ENCODE data around the gene SND1.

- TF ChIP-seq RAD21 (IDR thresholded peaks at IDR 0.05): no peak
- TF ChIP-seq CTCF (IDR thresholded peaks at IDR 0.05; ENCODE audit: low read depth, low read length, missing input control): no peak
- TF ChIP-seq MAX (IDR thresholded peaks at IDR 0.05): no peak
- TF ChIP-seq EGR1 (IDR thresholded peaks at IDR 0.05; ENCODE audit: low read depth in 2 of 2): no peak
- no peak for TF ChIP-seq TAF1 (conservative IDR thresholded peaks at IDR 0.05)
- no peak for TF ChIP-seq YY1 (IDR thresholded peaks at IDR 0.05)
- no peak for TF ChIP-seq GABPA (IDR thresholded peaks at IDR 0.05 in 1 of 2, conservative IDR thresholded peaks at IDR 0.05 in 1 of 2)
- no peak for TF ChIP-seq RXRA (IDR thresholded peaks at IDR 0.05)
- TF ChIP-seq HNF4G (IDR thresholded peaks at IDR 0.05): no peak
- TF ChIP-seq ATF3 (IDR thresholded peaks at IDR 0.05): no peak
- TF ChIP-seq REST (IDR thresholded peaks at IDR 0.05): no peak
- TF ChIP-seq SP1 (IDR thresholded peaks at IDR 0.05): no peak
- no peak for TF ChIP-seq JUND (IDR thresholded peaks at IDR 0.05)
- TF ChIP-seq ZBTB33 (IDR thresholded peaks at IDR 0.05): no peak
Observed at GRCh38 chr7:128025819-128026218, 373.8 kb downstream of the SND1 start.

Measured in liver (tissue), 3 donors.